ENCODE measurements around the gene CACNA1S.

DNA sequence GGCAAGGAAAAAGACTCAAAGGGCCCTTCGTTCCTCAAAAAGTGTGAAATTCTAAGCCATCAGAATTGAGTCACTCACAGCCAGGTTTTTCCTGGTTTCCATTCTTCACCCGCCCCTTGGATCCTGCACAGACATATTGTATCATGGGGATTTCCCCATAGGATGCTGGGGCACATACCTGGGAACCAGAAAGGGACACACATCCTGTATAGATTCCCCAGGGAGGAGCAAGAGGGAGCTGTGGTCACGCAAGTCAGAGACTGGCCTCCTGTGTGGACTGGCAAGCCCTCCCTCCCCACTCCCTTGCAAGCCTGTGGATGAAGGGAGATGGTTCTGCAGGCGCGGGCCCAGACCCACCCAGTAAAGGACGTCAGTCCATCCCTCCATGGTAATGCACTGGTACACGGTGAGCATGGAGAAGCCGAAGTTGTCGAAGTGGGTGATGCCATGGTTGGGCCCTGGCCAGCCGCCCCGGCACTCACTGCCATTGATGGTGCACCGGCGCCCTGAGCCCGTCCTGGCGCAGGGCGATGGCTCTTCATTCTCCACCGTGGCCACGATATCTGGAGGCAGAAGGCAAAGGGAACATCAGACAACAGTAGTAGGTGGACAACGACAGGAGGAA is 23.2 kb downstream of the CACNA1S start:
- TF ChIP-seq, protein P1, sequence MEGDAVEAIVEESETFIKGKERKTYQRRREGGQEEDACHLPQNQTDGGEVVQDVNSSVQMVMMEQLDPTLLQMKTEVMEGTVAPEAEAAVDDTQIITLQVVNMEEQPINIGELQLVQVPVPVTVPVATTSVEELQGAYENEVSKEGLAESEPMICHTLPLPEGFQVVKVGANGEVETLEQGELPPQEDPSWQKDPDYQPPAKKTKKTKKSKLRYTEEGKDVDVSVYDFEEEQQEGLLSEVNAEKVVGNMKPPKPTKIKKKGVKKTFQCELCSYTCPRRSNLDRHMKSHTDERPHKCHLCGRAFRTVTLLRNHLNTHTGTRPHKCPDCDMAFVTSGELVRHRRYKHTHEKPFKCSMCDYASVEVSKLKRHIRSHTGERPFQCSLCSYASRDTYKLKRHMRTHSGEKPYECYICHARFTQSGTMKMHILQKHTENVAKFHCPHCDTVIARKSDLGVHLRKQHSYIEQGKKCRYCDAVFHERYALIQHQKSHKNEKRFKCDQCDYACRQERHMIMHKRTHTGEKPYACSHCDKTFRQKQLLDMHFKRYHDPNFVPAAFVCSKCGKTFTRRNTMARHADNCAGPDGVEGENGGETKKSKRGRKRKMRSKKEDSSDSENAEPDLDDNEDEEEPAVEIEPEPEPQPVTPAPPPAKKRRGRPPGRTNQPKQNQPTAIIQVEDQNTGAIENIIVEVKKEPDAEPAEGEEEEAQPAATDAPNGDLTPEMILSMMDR (IDR thresholded peaks at IDR 0.05): no peak
- TF ChIP-seq POLR2A (IDR thresholded peaks at IDR 0.05): no peak

Data from sigmoid colon (tissue), 3 donors.